Subcutaneous adipose tissue (tissue), 4 donors: ENCODE results near the gene IGFALS. TPM values are rescaled to one million over a fixed set of nuclear protein-coding genes. Genes with fewer than 3 reads are reported as not detected.

Source experiments
- total RNA-seq, 4 donors: library from RNA; depleted of rRNA; stranded (reverse); fragments of >200 nt; gene quantifications; one replicate each; pipeline ENCODE4 v1.1.0, GENCODE V29; 2016
- TF ChIP-seq, protein P1 (sequence below): fragments of 450-650 bp; IDR thresholded peaks from one replicate; pipeline ENCODE4 v1.5.1; 2016; ENCODE audit warnings: low read depth, mild to moderate bottlenecking, control low read depth, antibody characterized with exemption, moderate library complexity

The IGFALS gene
- total RNA-seq, 4 donors from 2014 or later, result 0.66 TPM; not detected in 3

DNA sequence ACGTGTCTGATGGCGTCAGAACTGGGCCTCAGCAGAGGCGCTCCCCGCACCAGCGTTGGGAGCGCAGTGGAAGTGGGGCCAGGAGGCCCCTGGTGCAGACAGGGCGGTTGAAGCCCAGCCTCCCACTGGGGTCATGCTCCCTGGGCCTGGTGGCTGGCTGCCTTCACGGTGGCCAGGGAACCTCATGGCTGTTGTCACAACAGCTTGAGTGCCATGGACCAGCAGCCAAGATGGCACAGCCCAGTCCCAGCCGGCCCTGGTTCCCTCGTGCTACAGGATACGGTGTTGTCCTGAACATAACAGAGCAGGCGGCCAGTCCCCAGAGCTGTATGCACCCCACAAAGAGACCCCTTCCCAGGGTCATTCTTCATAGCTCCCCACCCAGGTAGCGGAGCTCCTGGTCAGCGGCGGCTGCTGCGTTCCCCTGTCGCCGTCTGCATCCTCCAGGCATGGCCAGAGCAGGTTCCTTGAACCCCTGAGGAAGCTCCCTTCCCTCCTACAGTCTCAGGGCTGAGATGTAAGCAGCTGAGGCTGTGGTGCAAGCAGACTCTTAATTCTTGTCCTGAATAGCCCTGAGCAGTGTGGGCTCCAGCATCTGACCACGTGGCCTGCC, 51.8 kb downstream of the IGFALS start:
- TF ChIP-seq, protein P1, sequence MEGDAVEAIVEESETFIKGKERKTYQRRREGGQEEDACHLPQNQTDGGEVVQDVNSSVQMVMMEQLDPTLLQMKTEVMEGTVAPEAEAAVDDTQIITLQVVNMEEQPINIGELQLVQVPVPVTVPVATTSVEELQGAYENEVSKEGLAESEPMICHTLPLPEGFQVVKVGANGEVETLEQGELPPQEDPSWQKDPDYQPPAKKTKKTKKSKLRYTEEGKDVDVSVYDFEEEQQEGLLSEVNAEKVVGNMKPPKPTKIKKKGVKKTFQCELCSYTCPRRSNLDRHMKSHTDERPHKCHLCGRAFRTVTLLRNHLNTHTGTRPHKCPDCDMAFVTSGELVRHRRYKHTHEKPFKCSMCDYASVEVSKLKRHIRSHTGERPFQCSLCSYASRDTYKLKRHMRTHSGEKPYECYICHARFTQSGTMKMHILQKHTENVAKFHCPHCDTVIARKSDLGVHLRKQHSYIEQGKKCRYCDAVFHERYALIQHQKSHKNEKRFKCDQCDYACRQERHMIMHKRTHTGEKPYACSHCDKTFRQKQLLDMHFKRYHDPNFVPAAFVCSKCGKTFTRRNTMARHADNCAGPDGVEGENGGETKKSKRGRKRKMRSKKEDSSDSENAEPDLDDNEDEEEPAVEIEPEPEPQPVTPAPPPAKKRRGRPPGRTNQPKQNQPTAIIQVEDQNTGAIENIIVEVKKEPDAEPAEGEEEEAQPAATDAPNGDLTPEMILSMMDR, result no peak

DNA sequence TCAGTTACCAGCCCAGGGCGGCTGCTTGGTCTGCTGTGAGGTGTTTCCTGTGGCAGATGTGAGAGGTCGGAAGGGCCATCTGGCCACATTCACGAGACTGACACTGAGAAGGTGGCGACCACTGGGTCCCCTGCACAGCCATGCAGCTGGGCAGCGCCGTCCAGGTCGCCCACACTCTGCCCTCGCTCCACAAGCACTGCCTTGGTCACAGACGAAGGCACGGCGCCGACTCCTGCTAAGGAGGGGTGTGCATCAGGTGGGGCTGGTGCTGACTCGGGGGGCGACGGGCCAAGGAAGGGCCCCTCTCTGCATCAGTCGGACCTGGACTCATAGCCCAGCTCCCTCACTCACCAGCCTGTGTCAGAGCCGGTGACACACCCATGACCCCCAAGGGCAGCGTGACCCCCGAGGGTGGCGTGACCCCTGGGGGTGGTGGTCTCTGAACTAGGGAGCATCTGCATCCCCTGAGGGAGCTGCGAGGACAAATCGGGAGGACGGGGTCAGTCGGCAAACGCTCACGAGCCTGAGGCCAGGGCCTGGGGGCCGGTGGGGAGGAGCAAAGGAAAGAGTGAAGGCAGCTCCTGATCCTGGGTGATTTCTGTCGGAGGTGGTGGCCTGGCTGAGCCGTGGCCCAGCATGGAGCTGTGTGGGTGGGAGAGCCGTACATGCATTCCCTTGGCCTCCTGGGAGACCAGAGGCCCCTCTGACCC, 52.6 kb downstream of the IGFALS start:
- TF ChIP-seq, protein P1, result no peak

Other genes with a start within 250 kb of the IGFALS start
- gene IFT140, start 181.6 kb downstream of the IGFALS start, total RNA-seq, result 10 to 100 TPM in 3 of 4 donors, 1 to 10 TPM in 1; 6.5 to 20.5 (median 16.6) TPM
- gene CRAMP1, start 181.3 kb downstream of the IGFALS start, total RNA-seq, result 10 to 100 TPM in 1 of 4 donors, 1 to 10 TPM in 3; 6.8 to 13.9 (median 8.7) TPM
- gene JPT2, start 115.4 kb downstream of the IGFALS start, total RNA-seq, result 10 to 100 TPM; 13.2 to 26.4 (median 16.7) TPM
- 10 to 100 TPM; 15.8 to 92.1 (median 39.0) TPM for gene MAPK8IP3, start 87.5 kb downstream of the IGFALS start, total RNA-seq
- gene NME3, start 22.2 kb downstream of the IGFALS start, total RNA-seq, result 100 to 1,000 TPM in 1 of 4 donors, 10 to 100 TPM in 3; 34.1 to 102 (median 62.8) TPM
- 10 to 100 TPM in 1 of 4 donors, 1 to 10 TPM in 3; 2.3 to 13.8 (median 5.2) TPM for gene EME2, start 20.9 kb downstream of the IGFALS start, total RNA-seq
- gene MRPS34, start 20.6 kb downstream of the IGFALS start, total RNA-seq, result 10 to 100 TPM; 34.1 to 62.4 (median 57.2) TPM
- gene SPSB3, start 11.1 kb downstream of the IGFALS start, total RNA-seq, result 100 to 1,000 TPM in 1 of 4 donors, 10 to 100 TPM in 3; 14.7 to 102 (median 64.5) TPM
- gene NUBP2, start 10.7 kb downstream of the IGFALS start, total RNA-seq, result 10 to 100 TPM; 17.0 to 77.2 (median 49.7) TPM
- gene HAGH, start 33.1 kb upstream of the IGFALS start, total RNA-seq, result 100 to 1,000 TPM in 2 of 4 donors, 10 to 100 TPM in 2; 50.4 to 121 (median 108) TPM
- 10 to 100 TPM; 25.4 to 42.0 (median 30.8) TPM for gene FAHD1, start 33.5 kb upstream of the IGFALS start, total RNA-seq
- gene MEIOB, start 78.5 kb upstream of the IGFALS start, total RNA-seq, result not detected
- not detected for gene HS3ST6, start 124.7 kb upstream of the IGFALS start, total RNA-seq
- 10 to 100 TPM; 11.2 to 30.0 (median 18.1) TPM for gene MSRB1, start 149.5 kb upstream of the IGFALS start, total RNA-seq
- not detected for gene RPL3L, start 161.0 kb upstream of the IGFALS start, total RNA-seq
- 100 to 1,000 TPM; 120 to 198 (median 186) TPM for gene NDUFB10, start 165.8 kb upstream of the IGFALS start, total RNA-seq
- 1,000 to 10,000 TPM; 1,492 to 1,850 (median 1,797) TPM for gene RPS2, start 171.1 kb upstream of the IGFALS start, total RNA-seq
- not detected for gene RNF151, start 173.2 kb upstream of the IGFALS start, total RNA-seq
- gene TBL3, start 178.3 kb upstream of the IGFALS start, total RNA-seq, result 10 to 100 TPM; 20.9 to 30.6 (median 26.6) TPM
- gene NOXO1, start 187.8 kb upstream of the IGFALS start, total RNA-seq, result not detected
- gene GFER, start 190.5 kb upstream of the IGFALS start, total RNA-seq, result 10 to 100 TPM in 3 of 4 donors, 1 to 10 TPM in 1; 9.1 to 17.4 (median 16.1) TPM
- not detected for gene SYNGR3, start 196.3 kb upstream of the IGFALS start, total RNA-seq
- gene ZNF598, start 216.1 kb upstream of the IGFALS start, total RNA-seq, result 10 to 100 TPM; 13.9 to 45.0 (median 15.0) TPM
- not detected for gene NPW, start 226.1 kb upstream of the IGFALS start, total RNA-seq
- gene NHERF2, start 233.2 kb upstream of the IGFALS start, total RNA-seq, result 100 to 1,000 TPM in 1 of 4 donors, 10 to 100 TPM in 3; 15.1 to 140 (median 48.9) TPM